ENCODE results near the gene GRB2. TPM values are rescaled to one million over a fixed set of nuclear protein-coding genes. Genes with fewer than 3 reads are reported as not detected.
A peak's percentile ranks its signal among the peaks of the same experiment; 100 is the strongest.

Gene GRB2
- total and polyA plus RNA-seq, 4 donors: 51.0 to 198 (median 114) TPM

GRCh38 chr17:75412455-75413317, 7.2 kb upstream of the GRB2 start:
- 0 to 2% methylated on average over 8 of the region's 8 CpGs for WGBS, 2 donors
- no peak overlapping the region for H3K9ac ChIP-seq (ENCODE audit: insufficient read depth in 1 of 2, low read length in 2 of 2)
- no peak overlapping the region for H3K4me3 ChIP-seq
- peak; percentile 82 for TF ChIP-seq CTCF (IDR thresholded peaks at IDR 0.05; ENCODE audit: control extremely low read depth, extremely low read depth)
- H3K36me3 ChIP-seq (ENCODE audit: control insufficient read depth in 4 of 4, insufficient read depth in 4 of 4, low read length in 4 of 4): no peaks in the 10 kb centered on the region
- H3K27ac ChIP-seq (ENCODE audit: low read depth in 1 of 2, low read length in 1 of 2): no peak overlapping the region
- H3K4me1 ChIP-seq (ENCODE audit: control insufficient read depth in 5 of 5, insufficient read depth in 5 of 5, low read length in 5 of 5): no peaks in the 10 kb centered on the region
- peak; percentile 73 to 80 (median 79) for DNase-seq
- peak; percentile 72 for ATAC-seq (ENCODE audit: insufficient read depth, low FRiP score)
- no peaks in the 10 kb centered on the region for H3K27me3 ChIP-seq (ENCODE audit: control insufficient read depth in 3 of 3, insufficient read depth in 3 of 3, low read length in 2 of 3)
- H3K9me3 ChIP-seq (ENCODE audit: control insufficient read depth in 4 of 4, insufficient read depth in 3 of 4, low read length in 3 of 4): no peaks in the 10 kb centered on the region

- no peak overlapping the region for H3K9ac ChIP-seq (ENCODE audit: insufficient read depth in 1 of 2, low read length in 2 of 2)
- H3K36me3 ChIP-seq (ENCODE audit: control insufficient read depth in 4 of 4, insufficient read depth in 4 of 4, low read length in 4 of 4): no peaks in the 10 kb centered on the region
- H3K4me1 ChIP-seq (ENCODE audit: control insufficient read depth in 5 of 5, insufficient read depth in 5 of 5, low read length in 5 of 5): peaks cover 0 to 3% (median 0%) of the 10 kb centered on the region in 5 donors
- DNase-seq (no peak), ATAC-seq (ENCODE audit: insufficient read depth, low FRiP score) (no peak)
- TF ChIP-seq CTCF (IDR thresholded peaks at IDR 0.05; ENCODE audit: control extremely low read depth, extremely low read depth): no peak
- 72 to 85% methylated on average over 5 of the region's 5 CpGs for WGBS, 2 donors
- H3K9me3 ChIP-seq (ENCODE audit: control insufficient read depth in 4 of 4, insufficient read depth in 3 of 4, low read length in 3 of 4): no peaks in the 10 kb centered on the region
- H3K27me3 ChIP-seq (ENCODE audit: control insufficient read depth in 3 of 3, insufficient read depth in 3 of 3, low read length in 2 of 3): no peaks in the 10 kb centered on the region
- no peak overlapping the region for H3K4me3 ChIP-seq
- H3K27ac ChIP-seq (ENCODE audit: low read depth in 1 of 2, low read length in 1 of 2): no peak overlapping the region
These were observed 6.0 kb upstream of the GRB2 start for GRCh38 chr17:75411328-75412067.

- ATAC-seq (ENCODE audit: insufficient read depth, low FRiP score) (no peak), DNase-seq (no peak)
- Histone ChIP-seq H3K27ac (ENCODE audit: low read depth in 1 of 2, low read length in 1 of 2) (no peak overlapping the region), H3K9ac (ENCODE audit: insufficient read depth in 1 of 2, low read length in 2 of 2) (no peak overlapping the region), H3K4me3 (no peak overlapping the region), H3K4me1 (ENCODE audit: control insufficient read depth in 5 of 5, insufficient read depth in 5 of 5, low read length in 5 of 5) (peaks cover 0 to 10% (median 0%) of the 10 kb centered on the region in 5 donors), H3K36me3 (ENCODE audit: control insufficient read depth in 4 of 4, insufficient read depth in 4 of 4, low read length in 4 of 4) (no peaks in the 10 kb centered on the region), H3K9me3 (ENCODE audit: control insufficient read depth in 4 of 4, insufficient read depth in 3 of 4, low read length in 3 of 4) (no peaks in the 10 kb centered on the region), H3K27me3 (ENCODE audit: control insufficient read depth in 3 of 3, insufficient read depth in 3 of 3, low read length in 2 of 3) (no peaks in the 10 kb centered on the region)
- TF ChIP-seq CTCF (IDR thresholded peaks at IDR 0.05; ENCODE audit: control extremely low read depth, extremely low read depth): no peak
- 88 to 89% methylated on average over 4 of the region's 4 CpGs for WGBS, 2 donors
These were observed 4.7 kb upstream of the GRB2 start for GRCh38 chr17:75410141-75410540.

Data from lung (tissue), 12 donors.